Ishikawa (cell line): ENCODE measurements around the gene ACOT8.

ENCODE experiments used
- EGR1 ChIP-seq: IDR thresholded peaks from 2 replicates; pipeline ENCODE4 v1.6.1; 2012
- NFIC ChIP-seq: IDR thresholded peaks from 2 replicates; pipeline ENCODE4 v1.6.1; 2012
- TCF12 ChIP-seq: IDR thresholded peaks from 2 replicates; pipeline ENCODE4 v1.6.1; 2012; ENCODE audit warnings: low read depth
- TF ChIP-seq, protein P1 (sequence below): IDR thresholded peaks from 2 replicates; pipeline ENCODE4 v1.6.1; 2012; ENCODE audit warnings: low read depth, mild to moderate bottlenecking

DNA sequence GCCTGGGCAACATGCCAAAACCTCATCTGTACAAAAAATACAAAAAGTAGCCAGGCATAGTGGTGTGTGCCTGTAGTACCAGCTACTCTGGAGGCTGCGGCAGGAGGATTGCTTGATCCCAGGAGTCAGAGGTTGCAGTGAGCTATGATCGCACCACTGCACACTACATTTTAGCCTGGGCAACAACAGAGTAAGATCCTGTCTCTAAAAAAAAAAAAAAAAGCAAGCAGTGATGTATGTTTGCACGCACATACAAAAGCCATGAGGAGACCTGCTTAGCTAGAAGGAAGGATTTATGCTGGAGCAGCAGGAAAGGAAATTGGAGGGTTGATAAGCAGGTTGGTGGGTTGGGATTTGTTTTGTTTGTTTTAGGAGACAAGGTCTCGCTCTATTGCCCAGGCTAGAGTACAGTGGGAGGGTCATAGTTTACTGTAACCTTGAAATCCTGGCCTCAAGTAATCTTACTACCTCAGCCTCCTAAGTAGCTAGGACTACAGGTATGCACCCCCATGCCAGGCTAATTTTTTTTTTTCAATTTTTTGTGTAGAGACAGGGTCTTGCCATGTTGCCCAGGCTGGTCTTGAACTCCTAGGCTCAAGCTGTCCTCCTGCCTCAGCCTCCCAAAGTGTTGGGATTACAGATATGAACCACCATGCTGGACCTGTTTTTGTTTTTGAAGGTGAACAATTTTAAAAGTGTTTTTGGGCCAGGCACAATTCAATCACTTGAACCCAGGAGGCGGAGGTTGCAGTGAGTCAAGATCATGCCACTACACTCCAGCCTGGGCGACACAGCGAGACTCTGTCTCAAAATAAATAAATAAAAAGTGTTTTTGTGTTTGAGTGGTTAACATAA, 4.3 kb upstream of the ACOT8 start:
- TF ChIP-seq NFIC (peak; percentile 55; the same call in 1 of the 2 replicates), EGR1 (no peak), TCF12 (no peak)
- TF ChIP-seq, protein P1, sequence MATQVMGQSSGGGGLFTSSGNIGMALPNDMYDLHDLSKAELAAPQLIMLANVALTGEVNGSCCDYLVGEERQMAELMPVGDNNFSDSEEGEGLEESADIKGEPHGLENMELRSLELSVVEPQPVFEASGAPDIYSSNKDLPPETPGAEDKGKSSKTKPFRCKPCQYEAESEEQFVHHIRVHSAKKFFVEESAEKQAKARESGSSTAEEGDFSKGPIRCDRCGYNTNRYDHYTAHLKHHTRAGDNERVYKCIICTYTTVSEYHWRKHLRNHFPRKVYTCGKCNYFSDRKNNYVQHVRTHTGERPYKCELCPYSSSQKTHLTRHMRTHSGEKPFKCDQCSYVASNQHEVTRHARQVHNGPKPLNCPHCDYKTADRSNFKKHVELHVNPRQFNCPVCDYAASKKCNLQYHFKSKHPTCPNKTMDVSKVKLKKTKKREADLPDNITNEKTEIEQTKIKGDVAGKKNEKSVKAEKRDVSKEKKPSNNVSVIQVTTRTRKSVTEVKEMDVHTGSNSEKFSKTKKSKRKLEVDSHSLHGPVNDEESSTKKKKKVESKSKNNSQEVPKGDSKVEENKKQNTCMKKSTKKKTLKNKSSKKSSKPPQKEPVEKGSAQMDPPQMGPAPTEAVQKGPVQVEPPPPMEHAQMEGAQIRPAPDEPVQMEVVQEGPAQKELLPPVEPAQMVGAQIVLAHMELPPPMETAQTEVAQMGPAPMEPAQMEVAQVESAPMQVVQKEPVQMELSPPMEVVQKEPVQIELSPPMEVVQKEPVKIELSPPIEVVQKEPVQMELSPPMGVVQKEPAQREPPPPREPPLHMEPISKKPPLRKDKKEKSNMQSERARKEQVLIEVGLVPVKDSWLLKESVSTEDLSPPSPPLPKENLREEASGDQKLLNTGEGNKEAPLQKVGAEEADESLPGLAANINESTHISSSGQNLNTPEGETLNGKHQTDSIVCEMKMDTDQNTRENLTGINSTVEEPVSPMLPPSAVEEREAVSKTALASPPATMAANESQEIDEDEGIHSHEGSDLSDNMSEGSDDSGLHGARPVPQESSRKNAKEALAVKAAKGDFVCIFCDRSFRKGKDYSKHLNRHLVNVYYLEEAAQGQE = no peak
